Measurements from ENCODE around the gene F10.

F10 gene

DNA sequence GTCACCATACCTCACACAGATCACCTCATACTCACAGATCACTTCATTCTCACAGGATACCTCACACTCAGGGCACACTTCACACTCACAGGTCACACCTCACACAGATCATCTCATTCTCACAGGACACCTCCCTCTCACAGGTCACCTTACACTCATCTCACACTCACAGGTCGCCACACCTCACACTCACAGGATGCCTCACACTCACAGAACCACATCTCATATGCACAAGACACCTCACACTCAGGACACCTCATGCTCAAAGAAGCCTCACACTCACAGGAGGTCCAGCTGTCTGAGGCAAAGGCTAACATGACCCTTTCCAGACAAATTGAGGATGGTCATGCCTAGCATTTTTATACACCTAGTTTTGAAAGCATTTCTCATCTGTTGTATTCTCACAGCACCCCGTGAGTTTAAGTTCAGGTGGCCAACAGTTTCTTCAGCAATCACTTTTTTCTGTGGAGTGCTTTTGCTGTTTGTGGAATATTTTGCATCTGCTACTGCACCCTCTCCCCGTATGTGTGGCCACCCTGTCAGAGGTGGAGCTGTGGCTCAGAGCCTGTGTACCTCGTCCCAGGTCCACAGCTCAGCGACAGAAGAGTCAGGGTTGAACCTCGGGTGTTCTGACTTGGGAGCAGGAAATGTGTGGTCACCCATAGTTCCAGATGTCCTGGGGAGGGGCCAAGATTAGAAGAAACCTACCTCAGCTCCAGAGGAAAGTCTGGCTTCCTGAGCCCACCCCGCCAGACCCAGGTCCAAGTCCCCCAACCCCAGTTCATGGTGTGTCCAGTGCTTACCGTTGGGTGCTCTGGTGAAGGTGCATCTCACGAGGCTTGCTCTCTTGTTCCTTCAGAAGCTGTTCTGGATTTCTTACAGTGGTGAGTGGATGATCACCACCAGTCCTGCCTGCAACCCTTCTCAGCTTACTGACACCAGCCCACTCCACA lies 9.4 kb upstream of the F10 start:
- H3K36me3 Mint-ChIP-seq (ENCODE audit: insufficient read depth) = peaks cover 3% of the 10 kb centered on the region
- H3K9me3 Mint-ChIP-seq = no peaks in the 10 kb centered on the region
- H3K4me3 Mint-ChIP-seq = no peak overlapping the region
- peaks cover 0 to 2% of the 10 kb centered on the region in 2 donors for H3K4me1 Mint-ChIP-seq (ENCODE audit: low read depth in 2 of 2)
- no peak overlapping the region for H3K27ac Mint-ChIP-seq
- peaks cover 0 to 8% of the 10 kb centered on the region in 2 donors for H3K27me3 Mint-ChIP-seq
- ATAC-seq (replicated peaks) (no peak), DNase-seq (no peak)

DNA sequence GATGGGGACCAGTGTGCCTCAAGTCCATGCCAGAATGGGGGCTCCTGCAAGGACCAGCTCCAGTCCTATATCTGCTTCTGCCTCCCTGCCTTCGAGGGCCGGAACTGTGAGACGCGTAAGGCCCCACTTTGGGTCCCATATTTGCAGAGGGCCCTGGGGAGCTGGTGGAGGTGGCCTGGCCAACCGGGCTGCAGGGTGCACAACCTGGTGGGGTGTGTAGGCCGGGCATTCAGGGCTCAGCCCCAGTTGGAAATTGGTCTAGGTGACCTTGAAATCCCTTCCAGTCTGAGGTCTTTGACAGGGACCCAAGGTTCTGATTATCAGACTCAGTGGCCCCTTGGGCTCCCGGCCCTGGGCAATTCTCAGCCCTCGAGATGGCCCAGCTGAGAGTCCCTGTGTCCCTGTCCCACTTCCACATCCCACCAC lies 8.7 kb upstream of the F10 start:
- H3K4me3 Mint-ChIP-seq = no peak overlapping the region
- no peak overlapping the region for H3K27ac Mint-ChIP-seq
- peaks cover 0 to 8% of the 10 kb centered on the region in 2 donors for H3K27me3 Mint-ChIP-seq
- H3K36me3 Mint-ChIP-seq (ENCODE audit: insufficient read depth) = peaks cover 3% of the 10 kb centered on the region
- H3K9me3 Mint-ChIP-seq = no peaks in the 10 kb centered on the region
- H3K4me1 Mint-ChIP-seq (ENCODE audit: low read depth in 2 of 2) = peaks cover 0 to 2% of the 10 kb centered on the region in 2 donors
- no peak for ATAC-seq (replicated peaks)
- no peak for DNase-seq

DNA sequence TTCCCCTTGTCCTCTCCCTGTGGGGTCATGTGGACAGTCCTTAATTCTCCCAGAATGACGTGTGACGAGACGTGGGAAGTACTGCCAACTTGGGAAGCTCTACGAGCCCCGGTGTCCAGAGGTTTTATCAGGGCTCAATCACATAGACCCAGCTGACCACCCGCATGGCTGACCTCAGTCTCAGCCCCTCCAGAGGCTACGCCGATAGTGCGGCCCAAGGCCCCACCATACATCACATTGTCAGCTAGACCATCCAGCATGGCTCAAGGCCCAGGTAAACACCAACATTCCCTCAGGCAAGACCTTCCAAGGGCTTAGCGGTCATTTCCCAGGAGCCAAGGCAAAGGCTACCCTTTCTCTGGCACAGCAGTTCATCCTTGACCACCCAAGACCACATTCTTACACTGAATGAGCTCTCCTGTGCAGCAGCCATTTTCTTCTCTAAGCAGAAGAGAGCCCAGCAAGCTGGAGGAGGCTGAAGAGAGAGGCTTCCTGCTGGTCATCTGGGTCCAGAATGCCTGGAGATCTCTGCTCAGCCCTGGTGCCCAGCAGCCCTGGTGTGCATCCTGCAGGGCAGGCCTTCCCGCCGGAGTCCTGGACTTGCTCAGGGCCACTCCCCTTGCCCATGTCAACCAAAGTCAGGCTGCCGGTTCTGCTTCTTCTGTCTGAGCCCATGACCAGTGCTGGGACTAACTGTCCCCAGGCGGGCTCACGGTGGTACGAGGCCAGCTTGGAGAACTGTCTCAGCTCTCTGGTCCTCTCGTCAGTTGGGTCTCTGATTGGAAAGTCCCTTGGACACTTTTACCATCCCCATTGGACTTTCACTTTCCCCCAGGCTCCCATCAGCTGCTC lies 7.9 kb upstream of the F10 start:
- Mint-ChIP-seq H3K9me3 (no peaks in the 10 kb centered on the region), H3K36me3 (ENCODE audit: insufficient read depth) (peaks cover 3% of the 10 kb centered on the region), H3K4me3 (no peak overlapping the region), H3K4me1 (ENCODE audit: low read depth in 2 of 2) (peaks cover 0 to 2% of the 10 kb centered on the region in 2 donors), H3K27me3 (peaks cover 0 to 16% of the 10 kb centered on the region in 2 donors), H3K27ac (no peak overlapping the region)
- DNase-seq (no peak), ATAC-seq (replicated peaks) (no peak)

DNA sequence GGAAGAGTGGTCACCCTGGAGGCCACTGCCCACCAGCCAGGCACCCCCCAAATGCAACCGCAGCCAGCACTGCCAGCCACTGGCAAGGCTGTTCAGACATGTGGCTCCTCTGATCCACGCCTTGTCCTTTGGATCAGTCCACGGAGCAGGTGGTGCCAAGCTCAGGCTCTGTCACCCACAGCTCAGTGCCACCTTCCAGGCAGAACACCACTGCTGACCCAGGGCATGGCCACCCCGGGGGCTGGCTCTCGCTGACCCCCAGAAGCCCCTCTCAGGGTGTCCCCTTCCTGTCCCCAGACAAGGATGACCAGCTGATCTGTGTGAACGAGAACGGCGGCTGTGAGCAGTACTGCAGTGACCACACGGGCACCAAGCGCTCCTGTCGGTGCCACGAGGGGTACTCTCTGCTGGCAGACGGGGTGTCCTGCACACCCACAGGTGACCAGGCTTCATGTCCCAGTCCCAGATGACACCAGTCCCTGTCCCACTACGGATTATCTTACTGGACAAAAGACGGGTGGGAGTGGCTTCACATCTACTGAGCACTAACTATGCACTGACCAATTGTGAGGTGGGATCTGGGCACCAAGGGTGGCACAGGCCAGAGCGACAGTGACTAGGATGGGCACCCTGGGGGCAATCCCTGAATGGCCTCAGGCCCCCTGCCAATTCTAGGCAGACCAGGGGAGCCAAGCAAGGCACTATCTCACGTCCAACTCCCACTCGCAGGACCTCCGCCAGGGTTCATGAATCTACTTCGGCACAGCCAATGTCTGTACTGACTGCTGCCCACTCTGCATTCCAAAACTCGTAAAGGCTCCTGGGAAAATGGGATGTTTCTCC lies 7.0 kb upstream of the F10 start:
- peaks cover 3% of the 10 kb centered on the region for H3K36me3 Mint-ChIP-seq (ENCODE audit: insufficient read depth)
- peaks cover 0 to 2% of the 10 kb centered on the region in 2 donors for H3K4me1 Mint-ChIP-seq (ENCODE audit: low read depth in 2 of 2)
- no peaks in the 10 kb centered on the region for H3K9me3 Mint-ChIP-seq

DNA sequence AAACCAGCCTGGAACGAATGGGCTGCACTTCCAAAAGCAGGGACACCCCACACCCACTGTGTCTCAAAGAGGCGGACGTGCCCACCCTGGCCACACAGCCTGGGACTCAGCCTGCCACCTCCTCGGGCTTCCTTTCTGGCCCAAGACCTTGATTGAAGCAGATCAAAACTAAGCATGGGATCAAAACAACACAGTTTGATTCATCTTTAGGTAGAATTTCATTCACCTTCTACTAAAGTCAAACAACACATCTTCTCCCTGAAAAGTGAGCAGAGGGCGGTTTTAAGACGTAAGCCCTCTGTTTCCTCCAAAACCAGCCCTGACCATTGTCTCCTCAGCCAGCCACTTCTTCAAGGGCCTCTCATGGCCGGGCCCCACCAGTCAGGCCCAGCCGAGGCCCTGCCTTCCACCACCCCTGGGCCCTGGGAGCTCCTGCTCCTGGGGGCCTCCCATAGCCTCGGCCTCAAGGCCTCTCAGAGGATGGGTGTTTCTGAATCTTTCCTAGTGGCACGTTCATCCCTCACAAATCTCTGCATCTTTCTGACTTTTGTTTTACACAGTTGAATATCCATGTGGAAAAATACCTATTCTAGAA lies 6.3 kb upstream of the F10 start:
- Mint-ChIP-seq H3K4me1 (ENCODE audit: low read depth in 2 of 2) (no peaks in the 10 kb centered on the region), H3K27me3 (peaks cover 6 to 29% of the 10 kb centered on the region in 2 donors), H3K4me3 (no peak overlapping the region), H3K27ac (no peak overlapping the region), H3K9me3 (no peaks in the 10 kb centered on the region), H3K36me3 (ENCODE audit: insufficient read depth) (no peaks in the 10 kb centered on the region)
- ATAC-seq (replicated peaks) (no peak), DNase-seq (no peak)

More for the DNA sequence above, 7.0 kb upstream of the F10 start:
- DNase-seq = no peak
- Mint-ChIP-seq H3K27ac (no peak overlapping the region), H3K4me3 (no peak overlapping the region), H3K27me3 (peaks cover 0 to 22% of the 10 kb centered on the region in 2 donors)
- no peak for ATAC-seq (replicated peaks)

DNA sequence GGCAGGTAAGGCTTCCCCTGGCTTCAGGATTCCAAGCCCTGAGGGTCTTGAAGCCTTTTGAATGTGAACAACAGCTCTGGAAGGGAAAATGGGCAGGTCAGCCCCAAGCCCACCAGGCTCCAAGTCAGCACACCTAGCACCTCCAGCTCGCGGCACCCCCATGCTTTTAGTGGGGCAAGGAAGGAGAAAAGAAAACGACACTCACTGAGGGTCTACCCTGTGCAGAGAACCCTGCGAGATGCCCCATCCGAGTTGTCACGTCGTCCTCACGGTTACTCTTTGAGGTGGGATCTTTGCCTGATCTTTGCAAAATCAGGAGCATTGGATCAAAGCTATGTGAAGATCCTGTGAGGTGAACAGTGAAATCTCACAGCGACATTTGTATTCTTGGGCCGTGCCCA lies 5.7 kb upstream of the F10 start:
- no peaks in the 10 kb centered on the region for H3K9me3 Mint-ChIP-seq
- no peak for ATAC-seq (replicated peaks)
- DNase-seq = no peak

DNA sequence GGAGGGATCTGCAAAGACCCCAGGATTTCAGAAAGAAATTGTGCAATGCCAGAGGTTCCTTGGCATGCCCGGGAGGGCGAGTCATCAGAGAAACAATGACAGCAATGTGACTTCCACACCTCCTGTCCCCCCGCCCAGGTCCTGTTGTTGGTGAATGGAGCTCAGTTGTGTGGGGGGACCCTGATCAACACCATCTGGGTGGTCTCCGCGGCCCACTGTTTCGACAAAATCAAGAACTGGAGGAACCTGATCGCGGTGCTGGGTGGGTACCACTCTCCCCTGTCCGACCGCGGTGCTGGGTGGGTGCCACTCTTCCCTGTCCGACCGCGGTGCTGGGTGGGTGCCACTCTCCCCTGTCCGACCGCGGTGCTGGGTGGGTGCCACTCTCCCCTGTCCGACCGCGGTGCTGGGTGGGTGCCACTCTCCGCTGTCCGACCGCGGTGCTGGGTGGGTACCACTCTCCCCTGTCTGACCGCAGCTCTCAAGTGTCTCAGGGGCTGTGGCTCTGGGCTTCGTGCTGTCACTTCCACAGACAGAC lies 5.2 kb upstream of the F10 start:
- Mint-ChIP-seq H3K9me3 (no peaks in the 10 kb centered on the region), H3K4me1 (ENCODE audit: low read depth in 2 of 2) (no peaks in the 10 kb centered on the region), H3K4me3 (no peak overlapping the region), H3K27ac (no peak overlapping the region), H3K36me3 (ENCODE audit: insufficient read depth) (peaks cover 2% of the 10 kb centered on the region), H3K27me3 (peaks cover 8 to 38% of the 10 kb centered on the region in 2 donors)
- DNase-seq = no peak
- ATAC-seq (replicated peaks) = no peak

More for the DNA sequence above, 5.7 kb upstream of the F10 start:
- no peaks in the 10 kb centered on the region for H3K4me1 Mint-ChIP-seq (ENCODE audit: low read depth in 2 of 2)
- H3K27ac Mint-ChIP-seq = no peak overlapping the region
- peaks cover 6 to 35% of the 10 kb centered on the region in 2 donors for H3K27me3 Mint-ChIP-seq
- no peaks in the 10 kb centered on the region for H3K36me3 Mint-ChIP-seq (ENCODE audit: insufficient read depth)
- H3K4me3 Mint-ChIP-seq = no peak overlapping the region

DNA sequence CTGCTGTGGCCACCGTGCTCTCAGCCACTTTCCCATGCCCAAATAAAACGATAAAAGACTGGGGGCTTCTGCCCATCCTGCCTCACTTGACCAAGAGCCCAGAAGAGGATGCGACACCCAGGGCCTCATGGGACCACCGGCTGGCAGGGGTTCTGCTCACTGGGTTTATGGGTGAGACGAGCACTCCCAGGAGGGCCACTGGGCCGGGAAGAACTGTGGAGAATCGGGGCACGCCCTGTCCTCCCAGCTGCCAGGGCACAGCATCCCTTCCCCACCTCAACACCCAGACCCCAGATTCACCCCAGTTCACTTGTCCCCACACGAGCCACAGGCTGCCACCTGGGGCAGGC lies 4.7 kb upstream of the F10 start:
- Mint-ChIP-seq H3K9me3 (no peaks in the 10 kb centered on the region), H3K36me3 (ENCODE audit: insufficient read depth) (peaks cover 2% of the 10 kb centered on the region), H3K27ac (no peak overlapping the region), H3K4me3 (no peak overlapping the region), H3K4me1 (ENCODE audit: low read depth in 2 of 2) (no peaks in the 10 kb centered on the region), H3K27me3 (peaks cover 13 to 42% of the 10 kb centered on the region in 2 donors)
- ATAC-seq (replicated peaks) (no peak), DNase-seq (no peak)

DNA sequence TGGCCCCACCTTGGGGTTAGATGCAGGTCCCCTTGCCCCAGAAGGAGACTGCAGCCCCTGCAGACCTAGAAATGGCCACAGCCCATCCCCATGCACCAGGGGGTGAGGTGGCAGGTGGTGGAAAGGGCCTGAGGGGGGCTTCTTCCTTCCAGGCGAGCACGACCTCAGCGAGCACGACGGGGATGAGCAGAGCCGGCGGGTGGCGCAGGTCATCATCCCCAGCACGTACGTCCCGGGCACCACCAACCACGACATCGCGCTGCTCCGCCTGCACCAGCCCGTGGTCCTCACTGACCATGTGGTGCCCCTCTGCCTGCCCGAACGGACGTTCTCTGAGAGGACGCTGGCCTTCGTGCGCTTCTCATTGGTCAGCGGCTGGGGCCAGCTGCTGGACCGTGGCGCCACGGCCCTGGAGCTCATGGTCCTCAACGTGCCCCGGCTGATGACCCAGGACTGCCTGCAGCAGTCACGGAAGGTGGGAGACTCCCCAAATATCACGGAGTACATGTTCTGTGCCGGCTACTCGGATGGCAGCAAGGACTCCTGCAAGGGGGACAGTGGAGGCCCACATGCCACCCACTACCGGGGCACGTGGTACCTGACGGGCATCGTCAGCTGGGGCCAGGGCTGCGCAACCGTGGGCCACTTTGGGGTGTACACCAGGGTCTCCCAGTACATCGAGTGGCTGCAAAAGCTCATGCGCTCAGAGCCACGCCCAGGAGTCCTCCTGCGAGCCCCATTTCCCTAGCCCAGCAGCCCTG lies 4.2 kb upstream of the F10 start:
- H3K4me3 Mint-ChIP-seq = no peak overlapping the region
- ATAC-seq (replicated peaks) (no peak), DNase-seq (no peak)
- H3K27me3 Mint-ChIP-seq = peaks cover 15 to 48% of the 10 kb centered on the region in 2 donors
- no peak overlapping the region for H3K27ac Mint-ChIP-seq
- H3K4me1 Mint-ChIP-seq (ENCODE audit: low read depth in 2 of 2) = no peaks in the 10 kb centered on the region
- H3K9me3 Mint-ChIP-seq = no peaks in the 10 kb centered on the region
- H3K36me3 Mint-ChIP-seq (ENCODE audit: insufficient read depth) = peaks cover 2% of the 10 kb centered on the region

DNA sequence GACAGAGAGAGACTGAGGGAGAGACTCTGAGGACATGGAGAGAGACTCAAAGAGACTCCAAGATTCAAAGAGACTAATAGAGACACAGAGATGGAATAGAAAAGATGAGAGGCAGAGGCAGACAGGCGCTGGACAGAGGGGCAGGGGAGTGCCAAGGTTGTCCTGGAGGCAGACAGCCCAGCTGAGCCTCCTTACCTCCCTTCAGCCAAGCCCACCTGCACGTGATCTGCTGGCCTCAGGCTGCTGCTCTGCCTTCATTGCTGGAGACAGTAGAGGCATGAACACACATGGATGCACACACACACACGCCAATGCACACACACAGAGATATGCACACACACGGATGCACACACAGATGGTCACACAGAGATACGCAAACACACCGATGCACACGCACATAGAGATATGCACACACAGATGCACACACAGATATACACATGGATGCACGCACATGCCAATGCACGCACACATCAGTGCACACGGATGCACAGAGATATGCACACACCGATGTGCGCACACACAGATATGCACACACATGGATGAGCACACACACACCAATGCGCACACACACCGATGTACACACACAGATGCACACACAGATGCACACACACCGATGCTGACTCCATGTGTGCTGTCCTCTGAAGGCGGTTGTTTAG lies 3.3 kb upstream of the F10 start:
- peaks cover 2% of the 10 kb centered on the region for H3K36me3 Mint-ChIP-seq (ENCODE audit: insufficient read depth)
- peaks cover 0 to 1% of the 10 kb centered on the region in 2 donors for H3K4me1 Mint-ChIP-seq (ENCODE audit: low read depth in 2 of 2)
- no peak overlapping the region for H3K4me3 Mint-ChIP-seq
- ATAC-seq (replicated peaks) (no peak), DNase-seq (no peak)
- H3K27ac Mint-ChIP-seq = no peak overlapping the region
- peaks cover 15 to 56% of the 10 kb centered on the region in 2 donors for H3K27me3 Mint-ChIP-seq
- no peaks in the 10 kb centered on the region for H3K9me3 Mint-ChIP-seq

DNA sequence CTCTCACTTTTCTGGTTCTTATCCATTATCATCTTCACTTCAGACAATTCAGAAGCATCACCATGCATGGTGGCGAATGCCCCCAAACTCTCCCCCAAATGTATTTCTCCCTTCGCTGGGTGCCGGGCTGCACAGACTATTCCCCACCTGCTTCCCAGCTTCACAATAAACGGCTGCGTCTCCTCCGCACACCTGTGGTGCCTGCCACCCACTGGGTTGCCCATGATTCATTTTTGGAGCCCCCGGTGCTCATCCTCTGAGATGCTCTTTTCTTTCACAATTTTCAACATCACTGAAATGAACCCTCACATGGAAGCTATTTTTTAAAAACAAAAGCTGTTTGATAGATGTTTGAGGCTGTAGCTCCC lies 2.8 kb upstream of the F10 start:
- DNase-seq (no peak), ATAC-seq (replicated peaks) (no peak)
- peaks cover 0 to 1% of the 10 kb centered on the region in 2 donors for H3K4me1 Mint-ChIP-seq (ENCODE audit: low read depth in 2 of 2)
- no peak overlapping the region for H3K27ac Mint-ChIP-seq
- no peak overlapping the region for H3K4me3 Mint-ChIP-seq
- H3K36me3 Mint-ChIP-seq (ENCODE audit: insufficient read depth) = peaks cover 2% of the 10 kb centered on the region
- peaks cover 15 to 56% of the 10 kb centered on the region in 2 donors for H3K27me3 Mint-ChIP-seq
- no peaks in the 10 kb centered on the region for H3K9me3 Mint-ChIP-seq

Measured in effector memory CD8-positive, alpha-beta T cell (primary cell).